GM18505 (cell line): ENCODE results near the gene SYNJ2.
"Not testable (repeated sequence)": the region's sequence is repeated elsewhere in the genome, so short reads cannot be mapped to it uniquely, and the experiment has no call there.

Experiments used
- ATAC-seq: cut with Tn5 transposase; IDR thresholded peaks from one replicate; pipeline ENCODE4 v1.9.1; 2021; ENCODE audit not compliant: unreplicated experiment
- POLR2A ChIP-seq: IDR thresholded peaks from 4 replicates; pipeline ENCODE4 v1.6.1; 2011; ENCODE audit warnings: borderline replicate concordance; ENCODE audit not compliant: insufficient read depth, insufficient read length; ENCODE audit errors: extremely low read depth

The SYNJ2 gene, protein sequence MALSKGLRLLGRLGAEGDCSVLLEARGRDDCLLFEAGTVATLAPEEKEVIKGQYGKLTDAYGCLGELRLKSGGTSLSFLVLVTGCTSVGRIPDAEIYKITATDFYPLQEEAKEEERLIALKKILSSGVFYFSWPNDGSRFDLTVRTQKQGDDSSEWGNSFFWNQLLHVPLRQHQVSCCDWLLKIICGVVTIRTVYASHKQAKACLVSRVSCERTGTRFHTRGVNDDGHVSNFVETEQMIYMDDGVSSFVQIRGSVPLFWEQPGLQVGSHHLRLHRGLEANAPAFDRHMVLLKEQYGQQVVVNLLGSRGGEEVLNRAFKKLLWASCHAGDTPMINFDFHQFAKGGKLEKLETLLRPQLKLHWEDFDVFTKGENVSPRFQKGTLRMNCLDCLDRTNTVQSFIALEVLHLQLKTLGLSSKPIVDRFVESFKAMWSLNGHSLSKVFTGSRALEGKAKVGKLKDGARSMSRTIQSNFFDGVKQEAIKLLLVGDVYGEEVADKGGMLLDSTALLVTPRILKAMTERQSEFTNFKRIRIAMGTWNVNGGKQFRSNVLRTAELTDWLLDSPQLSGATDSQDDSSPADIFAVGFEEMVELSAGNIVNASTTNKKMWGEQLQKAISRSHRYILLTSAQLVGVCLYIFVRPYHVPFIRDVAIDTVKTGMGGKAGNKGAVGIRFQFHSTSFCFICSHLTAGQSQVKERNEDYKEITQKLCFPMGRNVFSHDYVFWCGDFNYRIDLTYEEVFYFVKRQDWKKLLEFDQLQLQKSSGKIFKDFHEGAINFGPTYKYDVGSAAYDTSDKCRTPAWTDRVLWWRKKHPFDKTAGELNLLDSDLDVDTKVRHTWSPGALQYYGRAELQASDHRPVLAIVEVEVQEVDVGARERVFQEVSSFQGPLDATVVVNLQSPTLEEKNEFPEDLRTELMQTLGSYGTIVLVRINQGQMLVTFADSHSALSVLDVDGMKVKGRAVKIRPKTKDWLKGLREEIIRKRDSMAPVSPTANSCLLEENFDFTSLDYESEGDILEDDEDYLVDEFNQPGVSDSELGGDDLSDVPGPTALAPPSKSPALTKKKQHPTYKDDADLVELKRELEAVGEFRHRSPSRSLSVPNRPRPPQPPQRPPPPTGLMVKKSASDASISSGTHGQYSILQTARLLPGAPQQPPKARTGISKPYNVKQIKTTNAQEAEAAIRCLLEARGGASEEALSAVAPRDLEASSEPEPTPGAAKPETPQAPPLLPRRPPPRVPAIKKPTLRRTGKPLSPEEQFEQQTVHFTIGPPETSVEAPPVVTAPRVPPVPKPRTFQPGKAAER (N-terminal part only)

DNA sequence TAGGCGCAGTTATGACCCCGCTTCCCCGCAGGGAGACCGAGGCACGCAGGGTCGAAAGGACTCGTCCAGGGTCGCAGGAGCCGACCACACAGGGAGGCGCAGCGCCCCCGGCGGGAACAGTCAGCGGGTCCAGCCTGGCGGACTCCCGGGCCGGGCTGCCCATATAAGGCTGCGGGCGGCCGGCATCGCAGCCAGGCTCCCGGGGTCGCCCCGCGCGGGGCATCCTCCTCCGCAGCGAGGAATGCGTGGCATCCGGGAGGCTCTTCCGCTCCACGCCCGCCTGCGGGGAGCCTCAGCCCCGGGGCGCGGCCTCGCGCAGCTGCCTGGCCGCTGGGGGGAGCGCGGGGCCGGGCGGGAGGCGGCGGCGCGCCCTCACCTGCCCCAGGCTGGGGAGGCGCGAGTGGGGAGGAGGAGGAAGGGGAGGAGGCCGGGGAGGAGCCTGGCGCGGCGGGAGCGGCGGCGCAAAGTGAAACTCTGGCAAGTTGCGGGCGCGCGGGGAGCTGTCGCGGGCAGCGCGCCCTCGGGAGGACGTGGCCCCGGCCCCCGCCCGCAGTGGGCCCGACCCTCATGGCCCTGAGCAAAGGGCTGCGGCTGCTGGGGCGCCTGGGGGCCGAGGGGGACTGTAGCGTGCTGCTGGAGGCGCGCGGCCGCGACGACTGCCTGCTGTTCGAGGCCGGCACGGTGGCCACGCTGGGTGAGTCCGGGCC lies at the start of gene SYNJ2:
SYNJ2 (plus strand) TSS at position 469 of the 707 bp plus-strand sequence; CDS start at position 568, 99 bp downstream.
- ATAC-seq: peak; percentile 78
- no peak for TF ChIP-seq POLR2A

DNA sequence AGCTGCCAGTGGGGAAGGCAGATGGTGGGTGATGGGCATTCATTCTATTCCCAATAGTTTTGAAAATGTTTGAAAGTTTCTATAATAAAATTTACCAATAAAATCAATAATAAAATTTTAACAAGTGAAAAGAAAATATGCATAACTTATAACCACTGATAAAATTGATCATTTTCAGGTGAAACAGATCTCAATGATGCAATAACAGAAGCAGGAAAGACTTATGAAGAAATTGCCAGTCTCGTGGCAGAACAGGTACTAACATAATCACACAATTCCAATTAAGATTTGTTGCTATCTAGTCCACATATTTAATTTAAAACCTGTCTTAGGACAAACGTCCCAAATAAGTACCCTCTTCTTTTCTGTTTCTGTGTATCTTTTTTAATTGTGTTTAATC lies 45.9 kb upstream of the SYNJ2 start:
- no peak for TF ChIP-seq POLR2A

DNA sequence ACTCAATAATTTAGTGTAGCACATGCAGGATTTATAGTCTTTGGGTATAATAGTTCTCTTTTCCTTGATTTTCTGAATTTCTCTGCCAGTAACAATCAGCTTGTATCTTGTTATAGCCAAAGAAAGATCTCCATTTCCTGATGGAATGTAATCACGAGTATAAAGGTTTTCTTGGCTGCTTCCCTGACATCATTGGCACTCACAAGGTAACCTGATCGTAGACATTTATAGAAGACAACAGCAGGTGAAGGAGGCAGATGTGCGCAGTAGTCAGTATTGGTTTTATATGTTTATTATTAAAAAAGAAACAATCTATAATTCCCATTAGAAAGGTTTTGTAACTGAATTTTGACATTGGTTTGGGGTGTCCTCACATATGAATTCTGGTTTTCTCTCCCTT lies 44.3 kb upstream of the SYNJ2 start:
- ATAC-seq: no peak
- TF ChIP-seq POLR2A: no peak

More for the DNA sequence above, 45.9 kb upstream of the SYNJ2 start:
- no peak for ATAC-seq

DNA sequence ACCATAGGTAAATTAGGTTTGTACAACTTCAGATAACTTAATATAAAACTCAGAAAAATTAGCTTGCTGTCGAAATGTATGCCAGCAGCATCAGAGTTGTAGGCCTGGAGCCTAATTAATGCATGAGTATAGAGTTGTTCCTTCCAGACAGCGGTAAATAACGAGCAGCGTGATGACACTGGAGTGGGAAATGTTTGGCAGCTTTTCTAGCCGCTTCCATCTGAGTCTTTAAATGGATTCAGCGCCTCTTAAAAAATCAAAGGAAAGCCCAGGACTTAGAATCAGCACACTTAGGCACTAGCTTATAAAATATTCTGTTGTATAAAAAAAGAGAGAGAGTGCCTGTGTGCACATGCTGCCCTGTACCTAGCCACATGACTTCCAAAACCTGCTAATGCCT lies 43.7 kb upstream of the SYNJ2 start:
- ATAC-seq: no peak
- no peak for TF ChIP-seq POLR2A

DNA sequence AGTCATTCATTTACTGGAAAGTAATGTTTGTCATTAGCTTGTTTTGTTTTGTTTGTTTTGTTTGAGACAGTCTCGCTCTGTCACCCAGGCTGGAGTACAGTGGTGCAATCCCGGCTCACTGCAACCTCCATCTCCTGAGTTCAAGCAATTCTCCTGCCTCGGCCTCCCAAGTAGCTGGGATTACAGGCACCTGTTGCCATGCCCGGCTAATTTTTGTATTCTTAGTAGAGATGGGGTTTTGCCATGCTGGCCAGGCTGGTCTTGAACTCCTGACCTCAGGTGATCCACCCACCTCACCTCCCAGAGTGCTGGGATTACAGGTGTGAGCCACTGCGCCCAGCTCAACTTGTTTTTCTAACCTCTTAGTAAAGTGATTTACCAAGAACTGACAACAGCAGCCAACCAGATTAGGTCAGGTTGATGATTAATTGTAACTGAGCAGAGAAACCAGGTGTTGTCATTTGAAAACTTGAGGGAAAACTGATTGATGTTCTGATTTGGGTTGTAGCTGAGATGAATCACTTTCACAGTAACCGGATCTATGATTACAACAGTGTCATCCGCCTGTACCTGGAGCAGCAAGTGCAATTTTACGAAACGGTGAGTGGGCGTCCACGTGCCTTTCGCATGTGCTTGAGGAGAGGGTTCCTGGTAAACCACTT lies 41.2 kb upstream of the SYNJ2 start:
- ATAC-seq: not testable (repeated sequence)

DNA sequence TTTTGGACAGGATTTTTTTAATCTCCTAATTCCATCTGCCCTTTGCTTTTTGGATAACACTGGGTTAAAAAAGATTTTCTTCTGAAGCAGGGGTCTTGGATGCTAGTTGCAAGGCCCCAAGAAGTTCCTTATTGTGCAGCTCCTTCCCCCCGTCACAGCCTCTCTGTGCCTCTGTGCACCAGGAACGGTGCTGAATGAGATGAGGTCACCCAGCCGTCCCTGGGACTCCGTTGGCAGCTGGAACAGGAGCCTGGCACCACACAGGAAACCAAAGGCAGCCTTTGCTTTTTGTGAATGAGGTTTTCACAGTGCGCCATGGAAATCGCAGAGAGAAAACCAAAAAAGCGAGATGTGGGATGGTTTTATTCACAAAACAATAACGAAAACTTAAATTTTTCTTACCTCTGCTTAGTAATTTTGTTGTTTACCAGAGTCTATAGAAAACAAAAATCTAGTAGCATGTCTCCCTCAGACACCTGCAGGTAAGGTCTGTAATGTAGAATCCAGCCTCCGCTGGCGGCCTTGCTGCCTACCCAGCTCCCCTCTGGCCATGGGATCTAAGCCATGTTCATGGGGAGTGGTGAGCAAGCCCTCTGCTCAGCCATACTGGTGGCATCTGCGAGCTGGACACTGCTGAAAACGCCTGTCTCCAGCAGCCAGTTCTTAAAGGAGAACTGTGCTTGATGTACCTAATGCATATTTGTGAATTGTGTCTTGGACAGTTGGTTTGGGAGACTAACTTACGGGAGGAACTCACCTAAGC lies 40.4 kb upstream of the SYNJ2 start:
- ATAC-seq: no peak
- no peak for TF ChIP-seq POLR2A

DNA sequence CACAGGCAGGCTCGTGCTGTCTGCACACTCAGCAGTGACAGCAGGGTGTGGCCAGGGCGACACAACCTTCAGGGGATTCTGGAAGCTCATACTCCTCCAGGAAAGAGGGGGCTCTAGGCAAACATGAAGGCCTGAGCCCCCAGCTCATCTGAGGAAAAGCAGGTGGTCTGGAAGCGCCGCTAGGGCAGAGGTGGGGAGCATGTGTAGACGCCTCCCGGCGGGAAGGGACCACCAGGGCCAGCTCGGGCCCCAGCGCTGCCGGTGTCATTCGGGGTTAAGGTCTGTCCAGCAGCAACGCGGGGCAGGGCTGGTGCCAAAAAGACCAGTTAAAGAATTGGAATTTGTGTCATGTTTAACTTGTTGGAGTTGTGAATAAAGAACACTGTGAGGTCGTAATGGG lies 39.3 kb upstream of the SYNJ2 start:
- ATAC-seq: no peak
- no peak for TF ChIP-seq POLR2A

DNA sequence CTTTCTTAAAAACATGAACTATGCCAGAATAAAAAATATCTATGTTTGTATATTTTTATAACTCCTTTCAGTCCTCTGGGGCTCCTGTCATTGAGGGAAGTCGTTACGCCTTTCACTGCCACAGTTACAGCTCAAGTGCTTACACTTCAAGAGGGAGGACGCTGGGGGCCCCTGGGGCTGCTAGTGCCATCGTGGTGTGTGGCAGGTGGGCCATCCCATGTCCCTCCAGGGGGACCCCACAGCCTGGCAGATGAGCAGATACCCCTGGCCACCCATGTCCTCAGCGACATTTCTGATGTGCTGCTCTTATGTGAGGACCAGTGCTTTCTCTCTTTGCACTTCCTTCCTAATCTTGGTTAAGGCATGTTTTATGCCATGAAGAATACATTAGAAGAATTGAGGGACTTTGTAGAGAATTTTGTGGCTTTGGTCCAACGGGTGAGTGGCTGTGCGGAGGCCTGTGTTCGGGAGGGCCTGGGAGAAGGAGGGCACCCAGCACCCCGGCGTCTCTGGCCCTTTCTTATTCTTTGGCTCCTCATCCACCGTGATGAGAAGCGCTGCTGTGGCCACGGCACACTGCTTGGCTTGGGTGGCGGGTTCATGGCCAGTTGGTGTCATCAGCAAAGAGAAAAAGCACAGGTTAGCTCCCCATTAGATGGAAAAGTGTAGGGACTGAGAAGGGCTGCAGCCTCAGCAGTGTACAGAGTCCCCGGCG lies 38.3 kb upstream of the SYNJ2 start:
- no peak for ATAC-seq
- no peak for TF ChIP-seq POLR2A

DNA sequence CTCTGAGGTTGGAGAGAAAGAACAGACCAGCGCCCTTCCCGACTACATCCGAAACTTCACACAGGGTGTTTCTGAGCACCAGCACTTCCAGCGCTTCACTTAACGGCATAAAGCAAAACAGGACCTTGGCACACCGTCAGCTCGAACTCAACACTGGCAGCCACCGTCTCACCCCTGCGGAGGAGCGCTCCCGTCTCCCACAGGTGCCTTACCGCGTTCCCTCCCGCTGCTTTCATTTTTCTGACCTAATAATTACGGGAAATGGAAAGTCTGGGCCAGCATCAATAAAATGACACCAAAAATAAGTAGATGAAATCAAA lies 37.7 kb upstream of the SYNJ2 start:
- no peak for TF ChIP-seq POLR2A
- no peak for ATAC-seq

DNA sequence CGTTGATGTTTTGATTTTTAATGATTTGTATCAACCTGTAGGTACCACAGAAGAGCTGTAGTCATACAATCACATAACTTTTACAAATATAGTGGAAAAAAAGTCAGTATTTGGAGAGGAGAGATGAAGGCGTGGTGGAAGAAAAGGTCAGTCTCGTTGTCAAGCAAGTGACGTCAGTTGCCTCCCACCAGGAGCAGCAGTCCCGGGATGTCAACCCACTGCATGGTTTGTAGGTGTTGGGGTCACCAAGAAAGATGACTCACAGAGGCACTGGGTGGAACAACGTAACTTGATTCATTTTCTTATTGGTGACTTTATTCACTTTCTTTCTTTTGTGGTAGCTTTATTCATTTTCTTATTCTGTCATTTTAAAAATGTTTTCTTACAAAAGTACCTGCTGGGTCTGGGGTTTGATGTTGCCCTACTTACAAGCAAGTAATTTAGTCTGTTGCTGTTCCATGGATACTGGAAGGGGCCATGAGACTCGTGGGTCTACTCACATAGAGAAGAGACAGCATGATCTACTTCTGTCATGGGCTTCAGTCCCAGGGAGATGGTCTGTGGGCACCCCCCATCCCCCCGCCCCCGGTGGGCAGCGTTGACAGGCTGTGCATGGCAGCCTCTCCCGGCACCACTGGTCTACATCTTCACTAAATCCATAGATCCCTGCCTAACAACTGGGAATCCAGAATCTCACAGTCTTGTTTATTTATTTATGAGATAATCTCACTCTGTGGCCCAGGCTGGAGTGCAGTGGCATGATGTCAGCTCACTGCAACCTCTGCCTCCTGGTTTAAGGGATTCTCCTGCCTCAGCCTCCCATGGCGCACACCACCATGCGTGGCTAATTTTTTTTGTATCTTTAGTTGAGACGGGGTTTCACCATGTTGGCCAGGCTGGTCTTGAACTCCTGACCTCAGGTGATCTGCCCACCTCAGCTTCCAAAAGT lies 36.4 kb upstream of the SYNJ2 start:
- no peak for ATAC-seq
- no peak for TF ChIP-seq POLR2A
